Measurements from ENCODE around the gene NAALADL2. TPM values are rescaled to one million over a fixed set of nuclear protein-coding genes. Genes with fewer than 3 reads are reported as not detected.
"Not testable (repeated sequence)": the region's sequence is repeated elsewhere in the genome, so short reads cannot be mapped to it uniquely, and the experiment has no call there.

Gene NAALADL2
- total and polyA plus RNA-seq, 2 donors (not counting 1 experiment from before 2014, with no cell fraction given) = not detected

- intact Hi-C loops (cut with micrococcal nuclease) = no loop called here
- ATAC-seq (ENCODE audit: low read depth) = no peak
Observed at GRCh38 chr3:175608911-175609310, 749.8 kb downstream of the NAALADL2 start.

DNA sequence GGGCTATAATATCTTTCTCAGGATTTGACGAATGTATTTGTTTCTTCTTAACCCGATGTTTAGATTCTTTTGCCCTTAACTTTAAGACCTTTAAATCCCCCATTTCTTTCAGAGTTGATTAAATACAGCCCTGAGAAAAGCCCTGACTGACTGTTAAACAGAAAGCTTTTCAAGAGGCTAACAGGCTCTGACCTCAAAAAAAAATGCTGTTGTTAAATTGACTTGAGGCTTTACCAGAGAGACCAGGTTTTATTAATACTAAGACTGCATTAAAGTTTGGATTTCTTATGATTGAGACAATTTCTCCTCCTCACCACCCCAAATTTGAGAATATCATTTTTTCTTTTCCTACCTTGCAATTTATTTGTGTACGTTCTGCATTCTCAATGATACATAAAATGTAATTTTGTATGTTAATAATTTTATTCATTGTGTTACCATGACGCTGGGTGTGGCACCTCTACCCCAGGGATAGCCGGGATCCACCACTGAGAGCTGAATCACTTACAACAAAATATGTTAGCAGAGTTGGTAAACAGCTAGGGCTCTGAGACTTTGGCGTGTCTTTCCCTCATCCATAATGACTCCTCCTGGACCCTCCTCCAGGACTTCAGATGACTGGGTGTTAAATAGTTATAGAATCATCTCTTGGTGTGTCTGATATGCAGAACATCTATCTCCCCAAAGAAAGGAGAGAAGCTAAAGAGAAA is 753.5 kb downstream of the NAALADL2 start:
- intact Hi-C loops (cut with micrococcal nuclease) = no loop called here
- Histone ChIP-seq H3K27me3 (replicated peaks in 1 of 4; ENCODE audit: control extremely low read depth in 1 of 4, control insufficient read depth in 3 of 4, insufficient read depth in 4 of 4, low read length in 3 of 4) (no peaks in the 10 kb centered on the region), H3K36me3 (replicated peaks in 1 of 2; ENCODE audit: control extremely low read depth in 1 of 2, control insufficient read depth in 1 of 2, extremely low read depth in 1 of 2, insufficient read depth in 2 of 2, low read length in 1 of 2) (no peaks in the 10 kb centered on the region), H3K4me2 (replicated peaks; ENCODE audit: low read depth, low read length, poor library complexity, severe bottlenecking) (no peak overlapping the region), H3K4me1 (ENCODE audit: control insufficient read depth in 2 of 2, insufficient read depth in 2 of 2, low read length in 2 of 2) (no peaks in the 10 kb centered on the region), H4K20me1 (ENCODE audit: control insufficient read depth, insufficient read depth, low read length, poor library complexity, severe bottlenecking) (no peaks in the 10 kb centered on the region), H3K9me3 (ENCODE audit: control extremely low read depth in 1 of 3, control insufficient read depth in 2 of 3, insufficient read depth in 1 of 3, low read length in 2 of 3) (peaks cover 0 to 4% (median 1%) of the 10 kb centered on the region in 3 donors), H3K27ac (ENCODE audit: low read length in 2 of 2) (no peak overlapping the region), H3K79me2 (ENCODE audit: control insufficient read depth, insufficient read depth, low read length) (no peaks in the 10 kb centered on the region), H3K9ac (ENCODE audit: low read length) (no peak overlapping the region), H2AFZ (ENCODE audit: insufficient read depth, low read depth, low read length, poor library complexity, severe bottlenecking) (no peak overlapping the region), H3K4me3 (ENCODE audit: control extremely low read depth in 1 of 5, extremely low read depth in 1 of 5, insufficient read depth in 1 of 5, low read depth in 2 of 5, low read length in 4 of 5) (no peak overlapping the region)
- Mint-ChIP-seq H3K4me3 (no peak overlapping the region), H3K27ac (no peak overlapping the region), H3K9me3 (ENCODE audit: insufficient read depth) (no peaks in the 10 kb centered on the region), H3K4me1 (no peaks in the 10 kb centered on the region), H3K27me3 (no peaks in the 10 kb centered on the region)
- ATAC-seq (ENCODE audit: low read depth) (no peak), DNase-seq (no peak)
- ChIA-PET CTCF (no interaction called here), POLR2A (no interaction called here)
- WGBS (ENCODE audit: insufficient coverage) = no CpG with 5 or more reads among the region's 6 CpGs
- no peak for TF ChIP-seq EZH2 (IDR thresholded peaks at IDR 0.05; ENCODE audit: borderline replicate concordance, insufficient read depth, low read depth, low read length, poor library complexity, severe bottlenecking)
- TF ChIP-seq, protein P1, sequence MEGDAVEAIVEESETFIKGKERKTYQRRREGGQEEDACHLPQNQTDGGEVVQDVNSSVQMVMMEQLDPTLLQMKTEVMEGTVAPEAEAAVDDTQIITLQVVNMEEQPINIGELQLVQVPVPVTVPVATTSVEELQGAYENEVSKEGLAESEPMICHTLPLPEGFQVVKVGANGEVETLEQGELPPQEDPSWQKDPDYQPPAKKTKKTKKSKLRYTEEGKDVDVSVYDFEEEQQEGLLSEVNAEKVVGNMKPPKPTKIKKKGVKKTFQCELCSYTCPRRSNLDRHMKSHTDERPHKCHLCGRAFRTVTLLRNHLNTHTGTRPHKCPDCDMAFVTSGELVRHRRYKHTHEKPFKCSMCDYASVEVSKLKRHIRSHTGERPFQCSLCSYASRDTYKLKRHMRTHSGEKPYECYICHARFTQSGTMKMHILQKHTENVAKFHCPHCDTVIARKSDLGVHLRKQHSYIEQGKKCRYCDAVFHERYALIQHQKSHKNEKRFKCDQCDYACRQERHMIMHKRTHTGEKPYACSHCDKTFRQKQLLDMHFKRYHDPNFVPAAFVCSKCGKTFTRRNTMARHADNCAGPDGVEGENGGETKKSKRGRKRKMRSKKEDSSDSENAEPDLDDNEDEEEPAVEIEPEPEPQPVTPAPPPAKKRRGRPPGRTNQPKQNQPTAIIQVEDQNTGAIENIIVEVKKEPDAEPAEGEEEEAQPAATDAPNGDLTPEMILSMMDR (IDR thresholded peaks at IDR 0.05) = no peak

More at GRCh38 chr3:175608911-175609310, 749.8 kb downstream of the NAALADL2 start:
- no peak overlapping the region for H2AFZ ChIP-seq (ENCODE audit: insufficient read depth, low read depth, low read length, poor library complexity, severe bottlenecking)
- H3K27ac ChIP-seq (ENCODE audit: low read length in 2 of 2) = no peak overlapping the region
- H3K4me3 ChIP-seq (ENCODE audit: control extremely low read depth in 1 of 5, extremely low read depth in 1 of 5, insufficient read depth in 1 of 5, low read depth in 2 of 5, low read length in 4 of 5) = no peak overlapping the region
- Mint-ChIP-seq H3K9me3 (ENCODE audit: insufficient read depth) (no peaks in the 10 kb centered on the region), H3K4me1 (no peaks in the 10 kb centered on the region), H3K4me3 (no peak overlapping the region), H3K27ac (no peak overlapping the region), H3K27me3 (no peaks in the 10 kb centered on the region)
- no CpG with 5 or more reads among the region's 2 CpGs for WGBS (ENCODE audit: insufficient coverage)
- H3K36me3 ChIP-seq (replicated peaks in 1 of 2; ENCODE audit: control extremely low read depth in 1 of 2, control insufficient read depth in 1 of 2, extremely low read depth in 1 of 2, insufficient read depth in 2 of 2, low read length in 1 of 2) = no peaks in the 10 kb centered on the region
- H3K4me1 ChIP-seq (ENCODE audit: control insufficient read depth in 2 of 2, insufficient read depth in 2 of 2, low read length in 2 of 2) = no peaks in the 10 kb centered on the region
- no peaks in the 10 kb centered on the region for H3K79me2 ChIP-seq (ENCODE audit: control insufficient read depth, insufficient read depth, low read length)
- H3K9me3 ChIP-seq (ENCODE audit: control extremely low read depth in 1 of 3, control insufficient read depth in 2 of 3, insufficient read depth in 1 of 3, low read length in 2 of 3) = peaks cover 0 to 1% (median 0%) of the 10 kb centered on the region in 3 donors
- H3K27me3 ChIP-seq (replicated peaks in 1 of 4; ENCODE audit: control extremely low read depth in 1 of 4, control insufficient read depth in 3 of 4, insufficient read depth in 4 of 4, low read length in 3 of 4) = no peaks in the 10 kb centered on the region
- H3K9ac ChIP-seq (ENCODE audit: low read length) = no peak overlapping the region
- ChIA-PET CTCF (no interaction called here), POLR2A (no interaction called here)
- TF ChIP-seq, protein P1 (IDR thresholded peaks at IDR 0.05) = no peak
- no peak for TF ChIP-seq EZH2 (IDR thresholded peaks at IDR 0.05; ENCODE audit: borderline replicate concordance, insufficient read depth, low read depth, low read length, poor library complexity, severe bottlenecking)
- no peak for DNase-seq
- H3K4me2 ChIP-seq (replicated peaks; ENCODE audit: low read depth, low read length, poor library complexity, severe bottlenecking) = no peak overlapping the region
- no peaks in the 10 kb centered on the region for H4K20me1 ChIP-seq (ENCODE audit: control insufficient read depth, insufficient read depth, low read length, poor library complexity, severe bottlenecking)

GRCh38 chr3:175614107-175614506 is 755.0 kb downstream of the NAALADL2 start:
- H3K36me3 ChIP-seq (replicated peaks in 1 of 2; ENCODE audit: control extremely low read depth in 1 of 2, control insufficient read depth in 1 of 2, extremely low read depth in 1 of 2, insufficient read depth in 2 of 2, low read length in 1 of 2); CTCF ChIA-PET; H3K27me3 ChIP-seq (replicated peaks in 1 of 4; ENCODE audit: control extremely low read depth in 1 of 4, control insufficient read depth in 3 of 4, insufficient read depth in 4 of 4, low read length in 3 of 4); H3K9ac ChIP-seq (ENCODE audit: low read length); H3K4me3 ChIP-seq (ENCODE audit: control extremely low read depth in 1 of 5, extremely low read depth in 1 of 5, insufficient read depth in 1 of 5, low read depth in 2 of 5, low read length in 4 of 5); H3K79me2 ChIP-seq (ENCODE audit: control insufficient read depth, insufficient read depth, low read length); H3K9me3 ChIP-seq (ENCODE audit: control extremely low read depth in 1 of 3, control insufficient read depth in 2 of 3, insufficient read depth in 1 of 3, low read length in 2 of 3); H3K4me1 Mint-ChIP-seq; H4K20me1 ChIP-seq (ENCODE audit: control insufficient read depth, insufficient read depth, low read length, poor library complexity, severe bottlenecking); H2AFZ ChIP-seq (ENCODE audit: insufficient read depth, low read depth, low read length, poor library complexity, severe bottlenecking); H3K27ac Mint-ChIP-seq; H3K27ac ChIP-seq (ENCODE audit: low read length in 2 of 2); intact Hi-C loops (cut with micrococcal nuclease); POLR2A ChIA-PET; ATAC-seq (ENCODE audit: low read depth); H3K9me3 Mint-ChIP-seq (ENCODE audit: insufficient read depth); H3K4me1 ChIP-seq (ENCODE audit: control insufficient read depth in 2 of 2, insufficient read depth in 2 of 2, low read length in 2 of 2); H3K4me3 Mint-ChIP-seq; H3K27me3 Mint-ChIP-seq; H3K4me2 ChIP-seq (replicated peaks; ENCODE audit: low read depth, low read length, poor library complexity, severe bottlenecking); DNase-seq: not testable (repeated sequence)
- 93% methylated on average over 4 of the region's 9 CpGs for WGBS (ENCODE audit: insufficient coverage)

Data from B cell (primary cell).